ENCODE results near the gene METTL24. TPM values are rescaled to one million over a fixed set of nuclear protein-coding genes. Genes with fewer than 3 reads are reported as not detected.
"Not testable (repeated sequence)": the region's sequence is repeated elsewhere in the genome, so short reads cannot be mapped to it uniquely, and the experiment has no call there.

The METTL24 gene
- total and polyA plus RNA-seq, 2 experiments from 2014 or later, result 4.3 to 7.7 TPM

DNA sequence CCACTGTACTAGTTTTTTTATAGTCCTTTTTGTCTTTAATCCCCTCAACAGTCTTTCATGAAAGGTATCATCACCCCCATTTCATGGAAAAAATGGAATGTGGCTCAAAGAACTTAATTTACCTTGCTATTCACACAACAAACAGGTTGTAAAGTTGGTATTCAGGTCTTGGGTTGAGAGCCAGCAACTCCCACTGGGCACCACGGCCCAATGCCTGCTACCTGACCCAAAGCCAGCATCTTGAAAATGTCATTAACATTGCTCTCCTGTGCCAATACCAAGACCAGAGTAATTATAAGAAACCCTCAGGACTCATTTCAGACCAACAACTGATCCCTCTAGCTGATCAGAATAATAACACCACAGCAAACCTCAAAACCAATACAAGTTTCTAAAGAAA, 75.7 kb downstream of the METTL24 start:
- H3K27me3 ChIP-seq, result no peaks in the 10 kb centered on the region
- DNase-seq (ENCODE audit: low read depth in 1 of 2, low spot score in 1 of 2), result no peak
- H3K9me3 ChIP-seq (ENCODE audit: low read depth), result no peaks in the 10 kb centered on the region
- TF ChIP-seq, protein P1, sequence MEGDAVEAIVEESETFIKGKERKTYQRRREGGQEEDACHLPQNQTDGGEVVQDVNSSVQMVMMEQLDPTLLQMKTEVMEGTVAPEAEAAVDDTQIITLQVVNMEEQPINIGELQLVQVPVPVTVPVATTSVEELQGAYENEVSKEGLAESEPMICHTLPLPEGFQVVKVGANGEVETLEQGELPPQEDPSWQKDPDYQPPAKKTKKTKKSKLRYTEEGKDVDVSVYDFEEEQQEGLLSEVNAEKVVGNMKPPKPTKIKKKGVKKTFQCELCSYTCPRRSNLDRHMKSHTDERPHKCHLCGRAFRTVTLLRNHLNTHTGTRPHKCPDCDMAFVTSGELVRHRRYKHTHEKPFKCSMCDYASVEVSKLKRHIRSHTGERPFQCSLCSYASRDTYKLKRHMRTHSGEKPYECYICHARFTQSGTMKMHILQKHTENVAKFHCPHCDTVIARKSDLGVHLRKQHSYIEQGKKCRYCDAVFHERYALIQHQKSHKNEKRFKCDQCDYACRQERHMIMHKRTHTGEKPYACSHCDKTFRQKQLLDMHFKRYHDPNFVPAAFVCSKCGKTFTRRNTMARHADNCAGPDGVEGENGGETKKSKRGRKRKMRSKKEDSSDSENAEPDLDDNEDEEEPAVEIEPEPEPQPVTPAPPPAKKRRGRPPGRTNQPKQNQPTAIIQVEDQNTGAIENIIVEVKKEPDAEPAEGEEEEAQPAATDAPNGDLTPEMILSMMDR (IDR thresholded peaks at IDR 0.05; ENCODE audit: low read depth, low read length), result no peak
- H3K4me3 ChIP-seq, result no peak overlapping the region
- H3K36me3 ChIP-seq, result no peaks in the 10 kb centered on the region
- no peaks in the 10 kb centered on the region for H3K4me1 ChIP-seq (ENCODE audit: low read depth)
- H3K27ac ChIP-seq, result no peak overlapping the region

DNA sequence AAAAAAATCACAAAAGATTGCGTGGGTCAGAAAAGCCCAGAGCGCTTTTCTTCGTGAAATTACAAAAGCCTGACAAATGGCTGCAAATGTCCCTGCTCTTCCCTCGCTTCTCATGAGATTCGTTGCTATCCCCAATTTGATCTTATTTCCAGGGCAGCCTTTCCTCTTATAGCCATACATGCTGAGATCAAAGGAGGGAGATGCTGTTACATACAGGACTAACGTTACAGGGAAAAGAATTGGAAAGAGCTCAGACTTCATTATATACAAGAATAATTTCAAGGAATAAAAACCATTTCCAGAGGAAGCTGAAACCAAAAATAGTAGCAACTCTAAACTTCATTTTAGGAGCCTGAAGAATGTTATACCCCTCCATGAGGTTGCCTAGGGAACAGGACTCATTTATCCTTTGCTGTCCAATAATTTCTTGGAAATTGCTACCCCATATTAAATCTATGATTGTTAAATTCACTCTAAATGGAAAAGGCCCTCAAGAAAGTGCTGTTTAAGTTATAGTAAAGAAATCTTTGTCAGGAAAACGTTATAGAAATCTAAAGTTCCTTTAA, 81.0 kb downstream of the METTL24 start:
- Histone ChIP-seq H3K36me3 (no peaks in the 10 kb centered on the region), H3K4me3 (no peak overlapping the region), H3K4me1 (ENCODE audit: low read depth) (no peaks in the 10 kb centered on the region), H3K27me3 (no peaks in the 10 kb centered on the region), H3K27ac (no peak overlapping the region), H3K9me3 (ENCODE audit: low read depth) (no peaks in the 10 kb centered on the region)
- DNase-seq (ENCODE audit: low read depth in 1 of 2, low spot score in 1 of 2), result no peak
- TF ChIP-seq, protein P1 (IDR thresholded peaks at IDR 0.05; ENCODE audit: low read depth, low read length), result no peak

GRCh38 chr6:110272781-110273180, 85.4 kb downstream of the METTL24 start:
- not testable (repeated sequence) for H3K9me3 ChIP-seq (ENCODE audit: low read depth)

DNA sequence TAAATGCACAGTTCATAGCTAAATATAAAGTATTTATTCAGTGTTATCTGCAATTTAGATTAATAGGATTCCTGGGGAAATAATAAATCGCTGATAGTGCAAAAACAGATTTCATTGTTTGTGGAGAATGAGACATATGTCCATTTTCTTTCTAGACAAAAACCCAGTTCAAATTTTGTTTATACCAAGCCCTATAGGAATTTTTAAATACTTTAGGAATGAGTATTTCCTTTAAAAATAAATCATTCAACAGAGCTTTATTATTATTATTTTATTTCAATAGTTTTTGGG, 86.5 kb downstream of the METTL24 start:
- no peak overlapping the region for H3K27ac ChIP-seq
- no peaks in the 10 kb centered on the region for H3K36me3 ChIP-seq
- no peaks in the 10 kb centered on the region for H3K4me1 ChIP-seq (ENCODE audit: low read depth)
- TF ChIP-seq, protein P1 (IDR thresholded peaks at IDR 0.05; ENCODE audit: low read depth, low read length), result no peak
- no peak overlapping the region for H3K4me3 ChIP-seq
- H3K27me3 ChIP-seq, result no peaks in the 10 kb centered on the region
- DNase-seq (ENCODE audit: low read depth in 1 of 2, low spot score in 1 of 2), result no peak
- H3K9me3 ChIP-seq (ENCODE audit: low read depth), result no peaks in the 10 kb centered on the region

More at GRCh38 chr6:110272781-110273180, 85.4 kb downstream of the METTL24 start:
- not testable (repeated sequence) for DNase-seq (ENCODE audit: low read depth in 1 of 2, low spot score in 1 of 2); H3K4me3 ChIP-seq; H3K4me1 ChIP-seq (ENCODE audit: low read depth); H3K36me3 ChIP-seq; H3K27me3 ChIP-seq; H3K27ac ChIP-seq

- H3K36me3 ChIP-seq, result no peaks in the 10 kb centered on the region
- no peak overlapping the region for H3K27ac ChIP-seq
- H3K4me3 ChIP-seq, result no peak overlapping the region
- H3K27me3 ChIP-seq, result no peaks in the 10 kb centered on the region
- H3K4me1 ChIP-seq (ENCODE audit: low read depth), result no peaks in the 10 kb centered on the region
- DNase-seq (ENCODE audit: low read depth in 1 of 2, low spot score in 1 of 2), result no peak
- TF ChIP-seq, protein P1 (IDR thresholded peaks at IDR 0.05; ENCODE audit: low read depth, low read length), result no peak
- no peaks in the 10 kb centered on the region for H3K9me3 ChIP-seq (ENCODE audit: low read depth)
Measured at GRCh38 chr6:110270165-110270564, 88.0 kb downstream of the METTL24 start.

- Histone ChIP-seq H3K9me3 (ENCODE audit: low read depth) (no peaks in the 10 kb centered on the region), H3K36me3 (no peaks in the 10 kb centered on the region), H3K4me1 (ENCODE audit: low read depth) (no peaks in the 10 kb centered on the region), H3K27ac (no peak overlapping the region), H3K27me3 (no peaks in the 10 kb centered on the region), H3K4me3 (no peak overlapping the region)
- TF ChIP-seq, protein P1 (IDR thresholded peaks at IDR 0.05; ENCODE audit: low read depth, low read length), result no peak
- DNase-seq (ENCODE audit: low read depth in 1 of 2, low spot score in 1 of 2), result no peak
Measured at GRCh38 chr6:110269623-110270022, 88.5 kb downstream of the METTL24 start.
